ENCODE data around the gene PEPD.

GRCh38 chr19:33385956-33386355, 135.6 kb downstream of the PEPD start:
- TF ChIP-seq EZH2 (IDR thresholded peaks at IDR 0.05; ENCODE audit: borderline replicate concordance) (no peak), CTCF (IDR thresholded peaks at IDR 0.05; ENCODE audit: poor library complexity) (no peak)

Data from hepatocyte (in vitro differentiated cells).